ENCODE measurements around the gene USP17L25.
"Not testable (repeated sequence)": the region's sequence is repeated elsewhere in the genome, so short reads cannot be mapped to it uniquely, and the experiment has no call there.

The USP17L25 gene, protein sequence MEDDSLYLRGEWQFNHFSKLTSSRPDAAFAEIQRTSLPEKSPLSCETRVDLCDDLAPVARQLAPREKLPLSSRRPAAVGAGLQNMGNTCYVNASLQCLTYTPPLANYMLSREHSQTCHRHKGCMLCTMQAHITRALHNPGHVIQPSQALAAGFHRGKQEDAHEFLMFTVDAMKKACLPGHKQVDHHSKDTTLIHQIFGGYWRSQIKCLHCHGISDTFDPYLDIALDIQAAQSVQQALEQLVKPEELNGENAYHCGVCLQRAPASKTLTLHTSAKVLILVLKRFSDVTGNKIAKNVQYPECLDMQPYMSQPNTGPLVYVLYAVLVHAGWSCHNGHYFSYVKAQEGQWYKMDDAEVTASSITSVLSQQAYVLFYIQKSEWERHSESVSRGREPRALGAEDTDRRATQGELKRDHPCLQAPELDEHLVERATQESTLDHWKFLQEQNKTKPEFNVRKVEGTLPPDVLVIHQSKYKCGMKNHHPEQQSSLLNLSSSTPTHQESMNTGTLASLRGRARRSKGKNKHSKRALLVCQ
- 0 reads per million in 3 donors for total RNA-seq

DNA sequence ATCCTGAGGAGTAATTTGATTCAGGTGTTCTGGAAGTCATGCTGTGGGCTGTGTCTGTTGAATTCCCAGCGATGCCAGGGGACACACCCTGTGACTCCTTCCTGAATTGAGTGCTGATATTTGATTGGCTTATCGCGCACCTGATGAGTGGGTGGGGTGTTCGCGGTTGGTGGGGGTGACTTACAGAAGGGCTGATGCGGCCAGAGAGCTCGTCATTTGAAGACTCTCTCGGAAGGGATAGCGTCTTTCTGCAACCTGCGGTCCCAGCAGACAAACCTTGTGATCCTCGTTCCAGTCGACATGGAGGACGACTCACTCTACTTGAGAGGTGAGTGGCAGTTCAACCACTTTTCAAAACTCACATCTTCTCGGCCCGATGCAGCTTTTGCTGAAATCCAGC lies at the start of gene USP17L25:
Gene USP17L25 (plus strand): TSS at position 301 of the 400 bp plus-strand sequence. CDS start 0 bp downstream, at position 301.
- DNase-seq; H3K4me3 ChIP-seq (ENCODE audit: insufficient read depth, low read depth, low read length, poor library complexity, severe bottlenecking); H3K4me1 ChIP-seq (ENCODE audit: control insufficient read depth, insufficient read depth, low read length, poor library complexity, severe bottlenecking); H3K9me3 ChIP-seq (ENCODE audit: control insufficient read depth, low read length); H3K36me3 ChIP-seq (ENCODE audit: control insufficient read depth, insufficient read depth, low read length); H3K27ac ChIP-seq (ENCODE audit: insufficient read depth, low read length, poor library complexity, severe bottlenecking); H3K27me3 ChIP-seq (replicated peaks; ENCODE audit: control insufficient read depth, insufficient read depth, low read length, poor library complexity, severe bottlenecking): not testable (repeated sequence)

DNA sequence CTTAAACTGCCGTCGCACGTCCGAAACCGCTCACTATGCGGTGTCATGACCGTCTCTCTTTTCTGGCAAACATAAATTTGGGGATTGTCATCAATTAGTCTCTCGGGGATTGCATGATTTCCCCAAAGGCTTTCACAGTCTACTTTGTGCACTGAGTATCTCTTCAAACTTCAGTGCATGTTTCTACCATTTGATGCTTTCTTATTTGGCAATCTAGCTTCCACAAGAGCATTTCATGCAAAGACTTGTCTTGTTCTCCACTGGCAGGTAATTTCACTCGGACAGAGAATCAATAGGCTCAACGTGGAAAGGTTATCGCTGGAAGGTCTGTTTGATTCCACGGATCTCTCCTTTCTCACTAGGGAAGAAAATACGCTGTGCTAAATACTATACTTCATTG lies 5.5 kb upstream of the USP17L25 start:
- not testable (repeated sequence) for H3K36me3 ChIP-seq (ENCODE audit: control insufficient read depth, insufficient read depth, low read length); H3K4me3 ChIP-seq (ENCODE audit: insufficient read depth, low read depth, low read length, poor library complexity, severe bottlenecking); H3K27me3 ChIP-seq (replicated peaks; ENCODE audit: control insufficient read depth, insufficient read depth, low read length, poor library complexity, severe bottlenecking); DNase-seq; H3K9me3 ChIP-seq (ENCODE audit: control insufficient read depth, low read length); H3K27ac ChIP-seq (ENCODE audit: insufficient read depth, low read length, poor library complexity, severe bottlenecking); H3K4me1 ChIP-seq (ENCODE audit: control insufficient read depth, insufficient read depth, low read length, poor library complexity, severe bottlenecking)

DNA sequence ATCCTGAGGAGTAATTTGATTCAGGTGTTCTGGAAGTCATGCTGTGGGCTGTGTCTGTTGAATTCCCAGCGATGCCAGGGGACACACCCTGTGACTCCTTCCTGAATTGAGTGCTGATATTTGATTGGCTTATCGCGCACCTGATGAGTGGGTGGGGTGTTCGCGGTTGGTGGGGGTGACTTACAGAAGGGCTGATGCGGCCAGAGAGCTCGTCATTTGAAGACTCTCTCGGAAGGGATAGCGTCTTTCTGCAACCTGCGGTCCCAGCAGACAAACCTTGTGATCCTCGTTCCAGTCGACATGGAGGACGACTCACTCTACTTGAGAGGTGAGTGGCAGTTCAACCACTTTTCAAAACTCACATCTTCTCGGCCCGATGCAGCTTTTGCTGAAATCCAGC lies 4.8 kb upstream of the USP17L25 start, which contains the start of gene USP17L24:
Gene USP17L24 (plus strand): TSS at position 301 of the 400 bp plus-strand sequence. CDS start 0 bp downstream, at position 301.
- not testable (repeated sequence) for H3K36me3 ChIP-seq (ENCODE audit: control insufficient read depth, insufficient read depth, low read length); H3K4me1 ChIP-seq (ENCODE audit: control insufficient read depth, insufficient read depth, low read length, poor library complexity, severe bottlenecking); H3K27ac ChIP-seq (ENCODE audit: insufficient read depth, low read length, poor library complexity, severe bottlenecking); H3K9me3 ChIP-seq (ENCODE audit: control insufficient read depth, low read length); DNase-seq; H3K27me3 ChIP-seq (replicated peaks; ENCODE audit: control insufficient read depth, insufficient read depth, low read length, poor library complexity, severe bottlenecking); H3K4me3 ChIP-seq (ENCODE audit: insufficient read depth, low read depth, low read length, poor library complexity, severe bottlenecking)

DNA sequence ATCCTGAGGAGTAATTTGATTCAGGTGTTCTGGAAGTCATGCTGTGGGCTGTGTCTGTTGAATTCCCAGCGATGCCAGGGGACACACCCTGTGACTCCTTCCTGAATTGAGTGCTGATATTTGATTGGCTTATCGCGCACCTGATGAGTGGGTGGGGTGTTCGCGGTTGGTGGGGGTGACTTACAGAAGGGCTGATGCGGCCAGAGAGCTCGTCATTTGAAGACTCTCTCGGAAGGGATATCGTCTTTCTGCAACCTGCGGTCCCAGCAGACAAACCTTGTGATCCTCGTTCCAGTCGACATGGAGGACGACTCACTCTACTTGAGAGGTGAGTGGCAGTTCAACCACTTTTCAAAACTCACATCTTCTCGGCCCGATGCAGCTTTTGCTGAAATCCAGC lies 4.6 kb downstream of the USP17L25 start, which contains the start of gene USP17L26:
Gene USP17L26 (plus strand): TSS at position 301 of the 400 bp plus-strand sequence. CDS start 0 bp downstream, at position 301.
- DNase-seq; H3K27ac ChIP-seq (ENCODE audit: insufficient read depth, low read length, poor library complexity, severe bottlenecking); H3K27me3 ChIP-seq (replicated peaks; ENCODE audit: control insufficient read depth, insufficient read depth, low read length, poor library complexity, severe bottlenecking); H3K4me1 ChIP-seq (ENCODE audit: control insufficient read depth, insufficient read depth, low read length, poor library complexity, severe bottlenecking); H3K9me3 ChIP-seq (ENCODE audit: control insufficient read depth, low read length); H3K36me3 ChIP-seq (ENCODE audit: control insufficient read depth, insufficient read depth, low read length); H3K4me3 ChIP-seq (ENCODE audit: insufficient read depth, low read depth, low read length, poor library complexity, severe bottlenecking): not testable (repeated sequence)

DNA sequence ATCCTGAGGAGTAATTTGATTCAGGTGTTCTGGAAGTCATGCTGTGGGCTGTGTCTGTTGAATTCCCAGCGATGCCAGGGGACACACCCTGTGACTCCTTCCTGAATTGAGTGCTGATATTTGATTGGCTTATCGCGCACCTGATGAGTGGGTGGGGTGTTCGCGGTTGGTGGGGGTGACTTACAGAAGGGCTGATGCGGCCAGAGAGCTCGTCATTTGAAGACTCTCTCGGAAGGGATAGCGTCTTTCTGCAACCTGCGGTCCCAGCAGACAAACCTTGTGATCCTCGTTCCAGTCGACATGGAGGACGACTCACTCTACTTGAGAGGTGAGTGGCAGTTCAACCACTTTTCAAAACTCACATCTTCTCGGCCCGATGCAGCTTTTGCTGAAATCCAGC lies 9.4 kb downstream of the USP17L25 start, which contains the start of gene USP17L5:
Gene USP17L5 (plus strand): TSS at position 301 of the 400 bp plus-strand sequence. CDS start 0 bp downstream, at position 301.
- H3K36me3 ChIP-seq (ENCODE audit: control insufficient read depth, insufficient read depth, low read length); H3K4me1 ChIP-seq (ENCODE audit: control insufficient read depth, insufficient read depth, low read length, poor library complexity, severe bottlenecking); DNase-seq; H3K9me3 ChIP-seq (ENCODE audit: control insufficient read depth, low read length); H3K27ac ChIP-seq (ENCODE audit: insufficient read depth, low read length, poor library complexity, severe bottlenecking); H3K4me3 ChIP-seq (ENCODE audit: insufficient read depth, low read depth, low read length, poor library complexity, severe bottlenecking); H3K27me3 ChIP-seq (replicated peaks; ENCODE audit: control insufficient read depth, insufficient read depth, low read length, poor library complexity, severe bottlenecking): not testable (repeated sequence)

DNA sequence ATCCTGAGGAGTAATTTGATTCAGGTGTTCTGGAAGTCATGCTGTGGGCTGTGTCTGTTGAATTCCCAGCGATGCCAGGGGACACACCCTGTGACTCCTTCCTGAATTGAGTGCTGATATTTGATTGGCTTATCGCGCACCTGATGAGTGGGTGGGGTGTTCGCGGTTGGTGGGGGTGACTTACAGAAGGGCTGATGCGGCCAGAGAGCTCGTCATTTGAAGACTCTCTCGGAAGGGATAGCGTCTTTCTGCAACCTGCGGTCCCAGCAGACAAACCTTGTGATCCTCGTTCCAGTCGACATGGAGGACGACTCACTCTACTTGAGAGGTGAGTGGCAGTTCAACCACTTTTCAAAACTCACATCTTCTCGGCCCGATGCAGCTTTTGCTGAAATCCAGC lies 14.1 kb downstream of the USP17L25 start, which contains the start of gene USP17L27:
Gene USP17L27 (plus strand): TSS at position 301 of the 400 bp plus-strand sequence. CDS start 0 bp downstream, at position 301.
- not testable (repeated sequence) for H3K4me1 ChIP-seq (ENCODE audit: control insufficient read depth, insufficient read depth, low read length, poor library complexity, severe bottlenecking); H3K27me3 ChIP-seq (replicated peaks; ENCODE audit: control insufficient read depth, insufficient read depth, low read length, poor library complexity, severe bottlenecking); H3K27ac ChIP-seq (ENCODE audit: insufficient read depth, low read length, poor library complexity, severe bottlenecking); H3K4me3 ChIP-seq (ENCODE audit: insufficient read depth, low read depth, low read length, poor library complexity, severe bottlenecking); H3K9me3 ChIP-seq (ENCODE audit: control insufficient read depth, low read length); DNase-seq; H3K36me3 ChIP-seq (ENCODE audit: control insufficient read depth, insufficient read depth, low read length)

DNA sequence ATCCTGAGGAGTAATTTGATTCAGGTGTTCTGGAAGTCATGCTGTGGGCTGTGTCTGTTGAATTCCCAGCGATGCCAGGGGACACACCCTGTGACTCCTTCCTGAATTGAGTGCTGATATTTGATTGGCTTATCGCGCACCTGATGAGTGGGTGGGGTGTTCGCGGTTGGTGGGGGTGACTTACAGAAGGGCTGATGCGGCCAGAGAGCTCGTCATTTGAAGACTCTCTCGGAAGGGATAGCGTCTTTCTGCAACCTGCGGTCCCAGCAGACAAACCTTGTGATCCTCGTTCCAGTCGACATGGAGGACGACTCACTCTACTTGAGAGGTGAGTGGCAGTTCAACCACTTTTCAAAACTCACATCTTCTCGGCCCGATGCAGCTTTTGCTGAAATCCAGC lies 18.9 kb downstream of the USP17L25 start, which contains the start of gene USP17L28:
Gene USP17L28 (plus strand): TSS at position 301 of the 400 bp plus-strand sequence. CDS start 0 bp downstream, at position 301.
- not testable (repeated sequence) for H3K9me3 ChIP-seq (ENCODE audit: control insufficient read depth, low read length); H3K4me3 ChIP-seq (ENCODE audit: insufficient read depth, low read depth, low read length, poor library complexity, severe bottlenecking); H3K36me3 ChIP-seq (ENCODE audit: control insufficient read depth, insufficient read depth, low read length); H3K27me3 ChIP-seq (replicated peaks; ENCODE audit: control insufficient read depth, insufficient read depth, low read length, poor library complexity, severe bottlenecking); H3K4me1 ChIP-seq (ENCODE audit: control insufficient read depth, insufficient read depth, low read length, poor library complexity, severe bottlenecking); H3K27ac ChIP-seq (ENCODE audit: insufficient read depth, low read length, poor library complexity, severe bottlenecking); DNase-seq

DNA sequence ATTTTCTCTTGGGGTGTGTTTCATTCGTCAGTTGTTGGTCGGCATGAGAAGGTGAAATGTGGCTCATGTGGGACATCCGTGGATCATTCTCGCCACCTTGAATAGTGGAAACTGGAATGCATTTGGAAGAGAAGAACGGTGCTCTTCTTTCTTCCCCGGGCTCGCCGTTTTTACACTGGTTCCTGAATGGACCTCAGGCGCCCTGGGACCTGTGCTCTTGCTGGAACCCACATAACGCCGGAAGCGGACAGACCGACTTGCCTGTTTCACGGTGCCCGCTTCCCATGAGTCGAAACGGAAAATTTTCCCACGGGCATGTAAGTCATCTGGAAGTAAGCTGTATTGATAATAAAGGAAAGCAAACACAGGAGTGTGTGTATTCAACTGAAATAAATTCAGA lies 21.2 kb downstream of the USP17L25 start:
- not testable (repeated sequence) for DNase-seq; H3K27ac ChIP-seq (ENCODE audit: insufficient read depth, low read length, poor library complexity, severe bottlenecking); H3K4me1 ChIP-seq (ENCODE audit: control insufficient read depth, insufficient read depth, low read length, poor library complexity, severe bottlenecking); H3K9me3 ChIP-seq (ENCODE audit: control insufficient read depth, low read length); H3K4me3 ChIP-seq (ENCODE audit: insufficient read depth, low read depth, low read length, poor library complexity, severe bottlenecking); H3K36me3 ChIP-seq (ENCODE audit: control insufficient read depth, insufficient read depth, low read length); H3K27me3 ChIP-seq (replicated peaks; ENCODE audit: control insufficient read depth, insufficient read depth, low read length, poor library complexity, severe bottlenecking)

DNA sequence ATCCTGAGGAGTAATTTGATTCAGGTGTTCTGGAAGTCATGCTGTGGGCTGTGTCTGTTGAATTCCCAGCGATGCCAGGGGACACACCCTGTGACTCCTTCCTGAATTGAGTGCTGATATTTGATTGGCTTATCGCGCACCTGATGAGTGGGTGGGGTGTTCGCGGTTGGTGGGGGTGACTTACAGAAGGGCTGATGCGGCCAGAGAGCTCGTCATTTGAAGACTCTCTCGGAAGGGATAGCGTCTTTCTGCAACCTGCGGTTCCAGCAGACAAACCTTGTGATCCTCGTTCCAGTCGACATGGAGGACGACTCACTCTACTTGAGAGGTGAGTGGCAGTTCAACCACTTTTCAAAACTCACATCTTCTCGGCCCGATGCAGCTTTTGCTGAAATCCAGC lies 23.6 kb downstream of the USP17L25 start, which contains the start of gene USP17L29:
Gene USP17L29 (plus strand): TSS at position 301 of the 400 bp plus-strand sequence. CDS start 0 bp downstream, at position 301.
- not testable (repeated sequence) for H3K4me1 ChIP-seq (ENCODE audit: control insufficient read depth, insufficient read depth, low read length, poor library complexity, severe bottlenecking); H3K27ac ChIP-seq (ENCODE audit: insufficient read depth, low read length, poor library complexity, severe bottlenecking); H3K4me3 ChIP-seq (ENCODE audit: insufficient read depth, low read depth, low read length, poor library complexity, severe bottlenecking); H3K9me3 ChIP-seq (ENCODE audit: control insufficient read depth, low read length); DNase-seq; H3K27me3 ChIP-seq (replicated peaks; ENCODE audit: control insufficient read depth, insufficient read depth, low read length, poor library complexity, severe bottlenecking); H3K36me3 ChIP-seq (ENCODE audit: control insufficient read depth, insufficient read depth, low read length)

DNA sequence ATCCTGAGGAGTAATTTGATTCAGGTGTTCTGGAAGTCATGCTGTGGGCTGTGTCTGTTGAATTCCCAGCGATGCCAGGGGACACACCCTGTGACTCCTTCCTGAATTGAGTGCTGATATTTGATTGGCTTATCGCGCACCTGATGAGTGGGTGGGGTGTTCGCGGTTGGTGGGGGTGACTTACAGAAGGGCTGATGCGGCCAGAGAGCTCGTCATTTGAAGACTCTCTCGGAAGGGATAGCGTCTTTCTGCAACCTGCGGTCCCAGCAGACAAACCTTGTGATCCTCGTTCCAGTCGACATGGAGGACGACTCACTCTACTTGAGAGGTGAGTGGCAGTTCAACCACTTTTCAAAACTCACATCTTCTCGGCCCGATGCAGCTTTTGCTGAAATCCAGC lies 33.1 kb downstream of the USP17L25 start, which contains the start of gene USP17L30:
Gene USP17L30 (plus strand): TSS at position 301 of the 400 bp plus-strand sequence. CDS start 0 bp downstream, at position 301.
- not testable (repeated sequence) for H3K27me3 ChIP-seq (replicated peaks; ENCODE audit: control insufficient read depth, insufficient read depth, low read length, poor library complexity, severe bottlenecking); DNase-seq; H3K4me3 ChIP-seq (ENCODE audit: insufficient read depth, low read depth, low read length, poor library complexity, severe bottlenecking); H3K36me3 ChIP-seq (ENCODE audit: control insufficient read depth, insufficient read depth, low read length); H3K9me3 ChIP-seq (ENCODE audit: control insufficient read depth, low read length); H3K27ac ChIP-seq (ENCODE audit: insufficient read depth, low read length, poor library complexity, severe bottlenecking); H3K4me1 ChIP-seq (ENCODE audit: control insufficient read depth, insufficient read depth, low read length, poor library complexity, severe bottlenecking)

Data from effector memory CD4-positive, alpha-beta T cell (primary cell).